Transverse colon (tissue), 4 donors: Measurements from ENCODE around the gene DNAAF3. TPM values are rescaled to one million over a fixed set of nuclear protein-coding genes. Genes with fewer than 3 reads are reported as not detected.

Experiments
- DNase-seq: peaks from one replicate; pipeline ENCODE4 v3.0.0-alpha.2; 2019
- H3K27ac ChIP-seq, 4 donors: fragments of 200-600 bp; sonication (generic); 2 replicates each; pipeline ENCODE4 v1.5.1; 2016 to 2018; ENCODE audit warnings: inconsistent platforms in 4 of 4
- H3K27me3 ChIP-seq: fragments of 200-600 bp; sonication (generic); 2 replicates; pipeline ENCODE4 v1.5.1; 2017; ENCODE audit warnings: inconsistent platforms
- H3K36me3 ChIP-seq, 4 donors: fragments of 200-600 bp; sonication (generic); 2 replicates each; pipeline ENCODE4 v1.5.1; 2017 to 2019; ENCODE audit warnings: inconsistent platforms in 4 of 4
- H3K4me1 ChIP-seq, 4 donors: fragments of 200-600 bp; sonication (generic); 2 replicates each; pipeline ENCODE4 v1.5.1; 2017 to 2020; ENCODE audit warnings: inconsistent platforms in 4 of 4
- H3K4me3 ChIP-seq, 4 donors: fragments of 200-600 bp; sonication (generic); 1 replicate in 1 of 4; 2 replicates in 3 of 4; pipeline versions ENCODE4 v1.5.1 to v1.6.1; 2017 to 2019; ENCODE audit warnings: inconsistent platforms in 4 of 4
- H3K9me3 ChIP-seq, 2 donors: fragments of 200-600 bp; sonication (generic); 2 replicates each; pipeline ENCODE4 v1.5.1; 2017 to 2019; ENCODE audit warnings: inconsistent platforms in 2 of 2
- EP300 ChIP-seq: sonication (generic); formaldehyde crosslinking; IDR thresholded peaks from one replicate; pipeline ENCODE4 v1.6.1; 2017; ENCODE audit warnings: antibody characterized with exemption, low read depth
- POLR2A ChIP-seq: fragments of 450-650 bp; IDR thresholded peaks from one replicate; pipeline ENCODE4 v1.6.1; 2016; ENCODE audit warnings: antibody characterized with exemption, mild to moderate bottlenecking, moderate library complexity
- POLR2AphosphoS5 ChIP-seq, 3 donors: sonication (generic); formaldehyde crosslinking; IDR thresholded peaks; one replicate each; pipeline ENCODE4 v1.6.1; 2016; ENCODE audit warnings: antibody characterized with exemption in 3 of 3
- WGBS, 2 donors: methylation state at CpG; one replicate each; pipeline ENCODE4 v1.1.5; 2018; ENCODE audit warnings: low coverage in 1 of 2; 5-methylcytosine and 5-hydroxymethylcytosine counted together
- in situ Hi-C, 4 donors: fragments of 200-750 bp; cut with MboI; loops; one replicate each; pipeline versions ENCODE4 v1.15.0 to v1.15.1; 2017; ENCODE audit warnings: low sequenced_read_pairs in 3 of 4, low pct_ligation_motif_present in 1 of 4, low pct_unique_long_range_greater_than_20kb in 1 of 4
- intact Hi-C: fragments of 100-400 bp; cut with DNase I; formaldehyde crosslinking; loops from one replicate; pipeline ENCODE4 v1.15.1; 2023; ENCODE audit warnings: low total_unique reads
- total RNA-seq, 4 donors: library from RNA; depleted of rRNA; stranded (reverse); fragments of >200 nt; gene quantifications; one replicate each; pipeline ENCODE4 v1.1.0, GENCODE V29; 2016
- TF ChIP-seq, protein P1 (sequence below), 5 experiments: fragments of 200-600 bp in 3 of 5; fragments of 450-650 bp in 2 of 5; sonication (generic) in 3 of 5; IDR thresholded peaks; 1 replicate in 2 of 5; 2 replicates in 3 of 5; pipeline ENCODE4 v1.5.1; 2016 to 2017; ENCODE audit warnings: antibody characterized with exemption in 5 of 5, inconsistent platforms in 3 of 5, mild to moderate bottlenecking in 2 of 5, moderate library complexity in 1 of 5

DNAAF3 gene
- total RNA-seq, 4 donors from 2014 or later = 0.40 to 0.41 TPM; not detected in 2

DNA sequence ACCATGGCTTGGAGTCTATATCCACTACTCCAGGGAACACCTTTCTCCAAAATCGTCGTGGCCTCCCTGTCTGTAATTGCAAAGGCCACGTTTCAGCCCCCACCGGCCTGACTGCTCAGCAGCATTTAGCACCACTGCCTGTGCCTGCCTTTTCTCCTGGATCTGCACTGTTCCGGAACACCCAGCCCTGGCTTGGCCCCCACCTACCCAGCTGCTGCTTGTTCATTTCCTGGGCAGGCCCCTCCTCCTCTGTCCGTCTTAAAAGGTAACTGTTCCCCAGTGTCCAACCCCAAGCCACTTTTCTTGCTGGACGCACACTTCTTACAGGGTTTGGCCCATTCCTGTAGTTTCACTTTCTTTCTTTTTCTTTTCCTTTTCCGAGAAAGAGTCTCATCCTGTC is 22.2 kb upstream of the DNAAF3 start:
- H3K4me3 ChIP-seq = no peak overlapping the region
- no peaks in the 10 kb centered on the region for H3K27me3 ChIP-seq
- peak overlapping the region in 1 of 4 donors; percentile 48 for H3K27ac ChIP-seq
- no peaks in the 10 kb centered on the region for H3K4me1 ChIP-seq
- in situ Hi-C loops = no loop called here
- 54 to 94% methylated on average over 3 to 8 of the region's 8 CpGs for whole genome bisulfite sequencing, 2 donors
- no peaks in the 10 kb centered on the region for H3K36me3 ChIP-seq
- intact Hi-C loops = no loop called here
- H3K9me3 ChIP-seq = no peaks in the 10 kb centered on the region
- TF ChIP-seq EP300 (no peak), POLR2AphosphoS5 (IDR thresholded peaks at IDR 0.05) (no peak)
- TF ChIP-seq, protein P1, sequence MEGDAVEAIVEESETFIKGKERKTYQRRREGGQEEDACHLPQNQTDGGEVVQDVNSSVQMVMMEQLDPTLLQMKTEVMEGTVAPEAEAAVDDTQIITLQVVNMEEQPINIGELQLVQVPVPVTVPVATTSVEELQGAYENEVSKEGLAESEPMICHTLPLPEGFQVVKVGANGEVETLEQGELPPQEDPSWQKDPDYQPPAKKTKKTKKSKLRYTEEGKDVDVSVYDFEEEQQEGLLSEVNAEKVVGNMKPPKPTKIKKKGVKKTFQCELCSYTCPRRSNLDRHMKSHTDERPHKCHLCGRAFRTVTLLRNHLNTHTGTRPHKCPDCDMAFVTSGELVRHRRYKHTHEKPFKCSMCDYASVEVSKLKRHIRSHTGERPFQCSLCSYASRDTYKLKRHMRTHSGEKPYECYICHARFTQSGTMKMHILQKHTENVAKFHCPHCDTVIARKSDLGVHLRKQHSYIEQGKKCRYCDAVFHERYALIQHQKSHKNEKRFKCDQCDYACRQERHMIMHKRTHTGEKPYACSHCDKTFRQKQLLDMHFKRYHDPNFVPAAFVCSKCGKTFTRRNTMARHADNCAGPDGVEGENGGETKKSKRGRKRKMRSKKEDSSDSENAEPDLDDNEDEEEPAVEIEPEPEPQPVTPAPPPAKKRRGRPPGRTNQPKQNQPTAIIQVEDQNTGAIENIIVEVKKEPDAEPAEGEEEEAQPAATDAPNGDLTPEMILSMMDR (IDR thresholded peaks at IDR 0.05) = no peak
- no peak for DNase-seq

DNA sequence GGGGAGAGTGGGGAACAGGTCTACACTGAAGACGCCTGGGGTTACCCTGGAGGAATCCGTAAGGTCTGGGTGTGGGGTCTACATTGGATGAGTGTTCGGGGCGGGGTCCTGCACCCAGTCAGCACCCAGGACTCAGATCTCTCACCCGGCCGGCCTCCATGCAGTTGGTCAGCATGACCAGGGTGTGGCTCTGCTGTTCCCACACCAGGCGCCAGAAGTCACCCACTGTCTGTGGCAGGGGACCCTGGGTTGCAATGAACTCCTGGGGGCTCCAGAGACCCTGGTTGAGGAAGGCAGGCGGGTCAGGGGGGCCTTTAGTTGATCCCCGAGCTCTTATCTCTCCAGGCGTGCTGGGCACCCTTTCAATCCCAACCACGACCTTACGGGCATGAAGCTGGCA is 19.7 kb upstream of the DNAAF3 start:
- WGBS, 2 donors = 81% methylated on average over 12 of the region's 12 CpGs; no CpG with 5 or more reads in 1 of the 2 donors
- Histone ChIP-seq H3K4me3 (no peak overlapping the region), H3K4me1 (no peaks in the 10 kb centered on the region), H3K27ac (no peak overlapping the region), H3K36me3 (no peaks in the 10 kb centered on the region), H3K9me3 (no peaks in the 10 kb centered on the region), H3K27me3 (peaks cover 18% of the 10 kb centered on the region)
- TF ChIP-seq, protein P1 (IDR thresholded peaks at IDR 0.05) = no peak
- TF ChIP-seq POLR2A (no peak), POLR2AphosphoS5 (IDR thresholded peaks at IDR 0.05) (no peak), EP300 (no peak)
- no peak for DNase-seq
- intact Hi-C loops = no loop called here
- in situ Hi-C loops = no loop called here

DNA sequence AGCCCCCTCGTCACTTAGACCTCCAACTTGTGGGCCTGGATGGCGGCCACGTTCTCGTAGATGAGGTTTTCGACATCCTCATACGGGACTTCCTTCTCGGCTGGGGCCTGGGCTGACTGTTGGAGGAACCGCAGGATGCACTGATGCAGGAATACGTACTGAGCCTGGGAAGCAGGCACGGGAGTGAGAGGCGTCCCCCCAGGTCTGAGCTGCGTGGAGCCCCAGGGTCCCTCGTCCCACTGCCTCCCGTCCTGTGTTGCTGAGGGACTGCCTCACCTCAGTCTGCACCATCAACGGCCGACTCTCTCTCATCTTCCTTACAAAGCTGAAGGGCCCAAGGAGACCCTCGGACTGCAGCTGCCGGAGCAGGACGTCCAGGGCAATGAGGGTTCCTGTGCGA is 15.3 kb upstream of the DNAAF3 start:
- Histone ChIP-seq H3K36me3 (no peaks in the 10 kb centered on the region), H3K4me1 (peaks cover 11 to 17% (median 15%) of the 10 kb centered on the region in 4 donors), H3K27me3 (peaks cover 62% of the 10 kb centered on the region), H3K27ac (no peak overlapping the region), H3K4me3 (no peak overlapping the region), H3K9me3 (no peaks in the 10 kb centered on the region)
- DNase-seq = no peak
- intact Hi-C loops = no loop called here
- TF ChIP-seq, protein P1 (IDR thresholded peaks at IDR 0.05) = no peak
- TF ChIP-seq POLR2A (no peak), POLR2AphosphoS5 (IDR thresholded peaks at IDR 0.05) (no peak), EP300 (no peak)
- 94% methylated on average over 20 of the region's 20 CpGs; no CpG with 5 or more reads in 1 of the 2 donors for WGBS, 2 donors
- in situ Hi-C loops = no loop called here

DNA sequence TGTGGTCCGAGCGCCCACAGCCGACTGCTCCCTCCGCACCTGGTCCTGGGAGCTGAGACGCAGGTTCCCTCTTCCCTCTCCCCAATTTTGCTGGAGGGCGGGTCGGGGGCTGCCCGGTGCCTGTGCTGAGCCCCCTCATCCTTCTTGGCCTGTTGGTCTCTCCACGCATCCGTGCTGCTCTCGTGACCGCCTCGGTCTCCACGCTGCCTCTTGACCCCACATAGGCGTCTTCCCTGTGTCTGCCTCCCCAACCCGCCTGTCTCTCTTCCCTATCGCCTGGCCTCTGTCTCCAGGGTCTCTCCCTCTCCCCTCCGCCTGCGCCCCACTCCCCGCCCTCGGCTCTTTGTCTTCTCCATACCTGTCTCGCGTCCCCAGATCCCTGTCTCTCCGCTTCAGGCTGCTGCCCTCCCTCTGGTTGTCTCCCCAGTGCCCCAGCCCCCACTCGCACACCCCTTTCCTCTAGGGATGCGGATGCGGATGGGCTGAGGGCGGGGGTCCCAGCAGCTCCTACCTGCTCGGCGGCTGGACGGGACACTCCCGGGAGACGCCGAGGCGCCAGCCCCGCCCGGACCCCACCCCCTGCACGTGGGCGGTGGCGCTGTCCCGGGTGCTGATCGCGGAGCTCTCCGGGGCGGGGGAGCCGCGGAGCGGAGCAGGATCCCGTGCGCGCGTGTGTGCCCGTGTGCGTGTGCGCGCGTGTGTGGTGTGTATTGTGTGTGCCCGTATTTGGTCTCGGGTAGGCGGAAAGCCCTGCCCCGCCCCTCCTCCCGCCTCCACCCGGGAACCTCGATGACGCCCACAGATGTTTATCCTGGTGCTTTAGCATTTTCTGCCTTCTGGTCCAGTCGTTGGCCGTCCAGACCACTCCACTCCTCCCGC is 13.4 kb upstream of the DNAAF3 start, which contains the start of gene SYT5:
TSS of gene SYT5 (minus strand) at position 684 of the 879 bp plus-strand sequence. CDS start 1,248 bp downstream, outside the sequence.
- peaks cover 11 to 17% (median 15%) of the 10 kb centered on the region in 4 donors for H3K4me1 ChIP-seq
- peak; percentile 46 for DNase-seq
- H3K9me3 ChIP-seq = no peaks in the 10 kb centered on the region
- in situ Hi-C loops (no loop called here), intact Hi-C loops (no loop called here)
- H3K4me3 ChIP-seq = peak within 1 kb of the TSS in 2 of 4 donors; percentile 9 to 10
- TF ChIP-seq EP300 (no peak), POLR2AphosphoS5 (IDR thresholded peaks at IDR 0.05) (no peak), POLR2A (no peak)
- H3K27me3 ChIP-seq = peaks cover 81% of the 10 kb centered on the region
- no peak within 1 kb of the TSS for H3K27ac ChIP-seq
- 2 to 5% methylated on average over 6 to 42 of the region's 68 CpGs for WGBS, 2 donors
- H3K36me3 ChIP-seq = no peaks in the 10 kb centered on the region
